B cell (primary cell): Measurements from ENCODE around the gene SESTD1. TPM values are rescaled to one million over a fixed set of nuclear protein-coding genes. Genes with fewer than 3 reads are reported as not detected.

Experiments used
- ATAC-seq: fragments of 200-7000 bp; cut with Tn5 transposase; one replicate; pipeline ENCODE4 v1.10.0; 2021; ENCODE audit warnings: low read depth, mild to moderate bottlenecking, moderate number of reproducible peaks, moderate library complexity
- CTCF ChIA-PET: fragments of 350-600 bp; sonication (Branson Sonifier 250); formaldehyde crosslinking; loops from one replicate; lab custom pipeline; 2021; ENCODE audit warnings: antibody characterized with exemption, inconsistent platforms; lab: Charles Lee
- POLR2A ChIA-PET: fragments of 350-600 bp; sonication (Branson Sonifier 250); formaldehyde crosslinking; loops from one replicate; lab custom pipeline; 2021; ENCODE audit warnings: antibody characterized with exemption; lab: Charles Lee
- DNase-seq: peaks from one replicate; pipeline ENCODE4 v3.0.0; 2013
- H2AFZ ChIP-seq: 2 replicates; pipeline ENCODE4 v1.6.1; 2012; ENCODE audit warnings: mild to moderate bottlenecking, low read depth, low read length; ENCODE audit not compliant: insufficient read depth, poor library complexity, severe bottlenecking
- H3K27ac ChIP-seq, 2 donors: 1 replicate in 1 of 2; 2 replicates in 1 of 2; pipeline ENCODE4 v1.5.1; 2012 to 2013; ENCODE audit warnings: low read length in 2 of 2, mild to moderate bottlenecking in 2 of 2, moderate library complexity in 1 of 2
- H3K27me3 ChIP-seq, 4 experiments: fragments of 200-600 bp in 1 of 4; sonication (generic) in 1 of 4; replicated peaks in 1 of 4; 1 replicate in 2 of 4; 2 replicates in 2 of 4; pipeline versions ENCODE4 v1.6.1 to v1.7.0; 2013 to 2016; ENCODE audit warnings: low read length in 3 of 4, mild to moderate bottlenecking in 2 of 4, mixed read lengths in 1 of 4, moderate library complexity in 1 of 4; ENCODE audit not compliant: insufficient read depth in 4 of 4, control insufficient read depth in 3 of 4; ENCODE audit errors: control extremely low read depth in 1 of 4
- H3K36me3 ChIP-seq, 2 experiments: replicated peaks in 1 of 2; 1 replicate in 1 of 2; 2 replicates in 1 of 2; pipeline versions ENCODE4 v1.6.1 to v1.7.1; 2013; ENCODE audit warnings: low read length in 1 of 2; ENCODE audit not compliant: insufficient read depth in 2 of 2, control insufficient read depth in 1 of 2; ENCODE audit errors: control extremely low read depth in 1 of 2, extremely low read depth in 1 of 2
- H3K4me1 ChIP-seq, 2 donors: fragments of 200-600 bp in 1 of 2; sonication (generic) in 1 of 2; 1 replicate in 1 of 2; 2 replicates in 1 of 2; pipeline versions ENCODE4 v1.5.1 to v1.6.1; 2013 to 2017; ENCODE audit warnings: low read length in 2 of 2; ENCODE audit not compliant: control insufficient read depth in 2 of 2, insufficient read depth in 2 of 2
- H3K4me2 ChIP-seq: replicated peaks from 2 replicates; pipeline ENCODE3; 2012; ENCODE audit warnings: mild to moderate bottlenecking, low read depth, low read length; ENCODE audit not compliant: poor library complexity, severe bottlenecking
- H3K4me3 ChIP-seq, 5 experiments: fragments of 200-600 bp in 1 of 5; sonication (generic) in 1 of 5; 1 replicate in 3 of 5; 2 replicates in 2 of 5; pipeline versions ENCODE4 v1.5.1 to v1.7.0; 2011 to 2016; ENCODE audit warnings: low read length in 4 of 5, mild to moderate bottlenecking in 4 of 5, low read depth in 2 of 5, control low read depth in 1 of 5, moderate library complexity in 1 of 5; ENCODE audit not compliant: insufficient read depth in 1 of 5; ENCODE audit errors: control extremely low read depth in 1 of 5, extremely low read depth in 1 of 5
- H3K79me2 ChIP-seq: fragments of 200-600 bp; sonication (generic); one replicate; pipeline ENCODE4 v1.6.0; 2016; ENCODE audit warnings: low read length; ENCODE audit not compliant: control insufficient read depth, insufficient read depth
- H3K9ac ChIP-seq: fragments of 200-600 bp; sonication (generic); 2 replicates; pipeline ENCODE4 v1.6.1; 2017; ENCODE audit warnings: mild to moderate bottlenecking, low read length, moderate library complexity
- H3K9me3 ChIP-seq, 3 donors: one replicate each; pipeline versions ENCODE4 v1.6.1 to v1.7.1; 2013; ENCODE audit warnings: low read length in 2 of 3; ENCODE audit not compliant: control insufficient read depth in 2 of 3, insufficient read depth in 1 of 3; ENCODE audit errors: control extremely low read depth in 1 of 3
- H4K20me1 ChIP-seq: 2 replicates; pipeline ENCODE4 v1.6.0; 2012; ENCODE audit warnings: mild to moderate bottlenecking, low read length; ENCODE audit not compliant: insufficient read depth, control insufficient read depth, poor library complexity, severe bottlenecking
- H3K27ac Mint-ChIP-seq: one replicate; pipeline ENCODE4 v1.8.0; 2021; ENCODE audit warnings: mixed read lengths
- H3K27me3 Mint-ChIP-seq: one replicate; pipeline ENCODE4 v1.8.0; 2021; ENCODE audit warnings: mixed read lengths
- H3K4me1 Mint-ChIP-seq: one replicate; pipeline ENCODE4 v1.8.0; 2021; ENCODE audit warnings: mixed read lengths
- H3K4me3 Mint-ChIP-seq: one replicate; pipeline ENCODE4 v1.8.0; 2021; ENCODE audit warnings: mixed read lengths
- H3K9me3 Mint-ChIP-seq: one replicate; pipeline ENCODE4 v1.8.0; 2022; ENCODE audit warnings: mixed read lengths; ENCODE audit not compliant: insufficient read depth
- EZH2 ChIP-seq: IDR thresholded peaks from 2 replicates; pipeline ENCODE4 v1.6.1; 2012; ENCODE audit warnings: borderline replicate concordance, low read depth, mild to moderate bottlenecking, moderate library complexity, low read length; ENCODE audit not compliant: insufficient read depth, poor library complexity, severe bottlenecking
- WGBS: methylation state at CpG from one replicate; pipeline ENCODE4 v1.1.5; 2013; ENCODE audit warnings: missing lambda C conversion rate; ENCODE audit not compliant: insufficient coverage; 5-methylcytosine and 5-hydroxymethylcytosine counted together
- intact Hi-C: fragments of 100-400 bp; cut with micrococcal nuclease; formaldehyde crosslinking; loops from one replicate; pipeline ENCODE4 v1.10.0; 2022
- polyA plus RNA-seq: library from polyadenylated mRNA; depleted of rRNA; stranded (reverse); fragments of >200 nt; gene quantifications from 2 replicates; pipeline ENCODE4 v1.2.3, GENCODE V29; 2012
- total RNA-seq, 2 donors: library from RNA; stranded (reverse); fragments of 120-200 nt in 1 of 2; gene quantifications; 1 replicate in 1 of 2; 2 replicates in 1 of 2; pipeline versions ENCODE4 v1.2.3 to v1.2.4, GENCODE V29; 2013 to 2022
- TF ChIP-seq, protein P1 (sequence below): fragments of 200-600 bp; IDR thresholded peaks from one replicate; pipeline ENCODE4 v1.8.0; 2022; ENCODE audit warnings: antibody characterized with exemption, mild to moderate bottlenecking

Gene SESTD1
- total and polyA plus RNA-seq, 2 donors (not counting 1 experiment from before 2014, with no cell fraction given) = 52.0 to 66.1 TPM

DNA sequence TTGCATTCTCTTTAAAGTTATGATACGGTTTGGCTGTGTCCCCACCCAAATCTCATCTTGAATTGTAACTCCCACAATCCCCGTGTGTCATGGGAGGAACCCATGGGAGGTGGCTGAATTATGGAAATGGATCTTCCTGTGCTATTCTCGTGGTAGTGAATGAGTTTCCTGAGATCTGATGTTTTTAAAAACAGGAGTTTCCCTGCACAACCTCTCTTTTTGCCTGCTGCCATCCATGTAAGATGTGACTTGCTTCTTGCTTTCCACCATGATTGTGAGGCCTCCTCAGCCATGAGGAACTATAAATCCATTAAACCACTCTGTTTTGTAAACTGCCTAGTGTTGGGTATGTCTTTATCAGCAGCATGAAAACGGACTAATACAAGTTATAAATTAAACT, 37.5 kb upstream of the SESTD1 start:
- WGBS = no CpG with 5 or more reads among the region's 4 CpGs
- Mint-ChIP-seq H3K9me3 (peaks cover 2% of the 10 kb centered on the region), H3K27ac (no peak overlapping the region), H3K4me3 (no peak overlapping the region), H3K4me1 (no peaks in the 10 kb centered on the region), H3K27me3 (peaks cover 3% of the 10 kb centered on the region)
- Histone ChIP-seq H3K79me2 (no peaks in the 10 kb centered on the region), H3K4me2 (no peak overlapping the region), H3K27me3 (no peaks in the 10 kb centered on the region), H3K4me3 (no peak overlapping the region), H3K27ac (no peak overlapping the region), H3K9me3 (peaks cover 0 to 6% (median 0%) of the 10 kb centered on the region in 3 donors), H3K4me1 (no peaks in the 10 kb centered on the region), H3K36me3 (no peaks in the 10 kb centered on the region), H4K20me1 (no peaks in the 10 kb centered on the region), H2AFZ (no peak overlapping the region), H3K9ac (no peak overlapping the region)
- no peak for TF ChIP-seq EZH2
- TF ChIP-seq, protein P1, sequence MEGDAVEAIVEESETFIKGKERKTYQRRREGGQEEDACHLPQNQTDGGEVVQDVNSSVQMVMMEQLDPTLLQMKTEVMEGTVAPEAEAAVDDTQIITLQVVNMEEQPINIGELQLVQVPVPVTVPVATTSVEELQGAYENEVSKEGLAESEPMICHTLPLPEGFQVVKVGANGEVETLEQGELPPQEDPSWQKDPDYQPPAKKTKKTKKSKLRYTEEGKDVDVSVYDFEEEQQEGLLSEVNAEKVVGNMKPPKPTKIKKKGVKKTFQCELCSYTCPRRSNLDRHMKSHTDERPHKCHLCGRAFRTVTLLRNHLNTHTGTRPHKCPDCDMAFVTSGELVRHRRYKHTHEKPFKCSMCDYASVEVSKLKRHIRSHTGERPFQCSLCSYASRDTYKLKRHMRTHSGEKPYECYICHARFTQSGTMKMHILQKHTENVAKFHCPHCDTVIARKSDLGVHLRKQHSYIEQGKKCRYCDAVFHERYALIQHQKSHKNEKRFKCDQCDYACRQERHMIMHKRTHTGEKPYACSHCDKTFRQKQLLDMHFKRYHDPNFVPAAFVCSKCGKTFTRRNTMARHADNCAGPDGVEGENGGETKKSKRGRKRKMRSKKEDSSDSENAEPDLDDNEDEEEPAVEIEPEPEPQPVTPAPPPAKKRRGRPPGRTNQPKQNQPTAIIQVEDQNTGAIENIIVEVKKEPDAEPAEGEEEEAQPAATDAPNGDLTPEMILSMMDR = no peak
- DNase-seq (no peak), ATAC-seq (no peak)
- POLR2A ChIA-PET = no interaction called here
- intact Hi-C loops = no loop called here
- CTCF ChIA-PET = no interaction called here

DNA sequence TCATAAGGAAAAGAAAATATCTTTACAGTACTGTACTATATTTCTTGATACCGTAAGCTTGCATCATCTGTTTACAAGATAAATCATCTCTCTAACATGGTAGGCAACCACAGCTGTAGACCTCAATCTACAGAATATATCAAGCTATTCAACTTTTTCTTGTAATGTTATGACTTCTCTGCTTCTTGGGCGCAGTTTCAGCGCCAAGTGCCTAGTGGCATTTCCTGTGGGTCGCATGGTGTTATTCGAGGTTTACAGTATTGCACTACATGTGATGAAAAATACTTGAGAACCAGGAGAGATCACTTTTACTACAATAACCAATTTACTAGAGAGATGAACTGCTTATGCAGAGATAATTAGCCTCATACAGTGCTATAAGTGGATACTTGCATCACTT, 34.0 kb upstream of the SESTD1 start:
- H3K36me3 ChIP-seq = no peaks in the 10 kb centered on the region
- Mint-ChIP-seq H3K4me3 (no peak overlapping the region), H3K9me3 (peaks cover 2% of the 10 kb centered on the region), H3K4me1 (no peaks in the 10 kb centered on the region), H3K27me3 (peaks cover 3% of the 10 kb centered on the region), H3K27ac (no peak overlapping the region)
- intact Hi-C loops = no loop called here
- H3K9me3 ChIP-seq = peaks cover 0 to 6% (median 0%) of the 10 kb centered on the region in 3 donors
- no peaks in the 10 kb centered on the region for H3K79me2 ChIP-seq
- no peak overlapping the region for H3K9ac ChIP-seq
- POLR2A ChIA-PET = no interaction called here
- ATAC-seq = no peak
- CTCF ChIA-PET = interaction anchor here (0.6 kb wide), 1 partner anchor 176 kb away, joined by 3 read pairs; no protein-coding TSS in a partner anchor
- H4K20me1 ChIP-seq = no peaks in the 10 kb centered on the region
- DNase-seq = no peak
- no peak overlapping the region for H2AFZ ChIP-seq
- TF ChIP-seq EZH2 = no peak
- TF ChIP-seq, protein P1 = no peak
- H3K4me3 ChIP-seq = no peak overlapping the region
- H3K4me1 ChIP-seq = no peaks in the 10 kb centered on the region
- no peak overlapping the region for H3K27ac ChIP-seq
- H3K4me2 ChIP-seq = no peak overlapping the region
- 100% methylated on average over 1 of the region's 5 CpGs for WGBS
- no peaks in the 10 kb centered on the region for H3K27me3 ChIP-seq
